ENCODE data around the gene NXF2.
"Not testable (repeated sequence)": the region's sequence is repeated elsewhere in the genome, so short reads cannot be mapped to it uniquely, and the experiment has no call there.

Gene NXF2

GRCh38 chrX:102246893-102247292, at the start of gene NXF2:
Gene NXF2, plus strand, starts transcription at chrX:102247167. Its CDS starts 59,912 bp downstream, at chrX:102307079.
- not testable (repeated sequence) for DNase-seq (ENCODE audit: low read depth, low spot score); H3K9ac ChIP-seq (ENCODE audit: insufficient read length, low read depth); H3K4me1 ChIP-seq (ENCODE audit: insufficient read depth, insufficient read length); H3K27me3 ChIP-seq (ENCODE audit: insufficient read depth, insufficient read length); H3K4me3 ChIP-seq (ENCODE audit: insufficient read length, low read depth); H3K9me3 ChIP-seq (ENCODE audit: insufficient read depth, low read length); H3K36me3 ChIP-seq (ENCODE audit: insufficient read depth, insufficient read length, low read length)

GRCh38 chrX:102207940-102208339, 39.0 kb upstream of the NXF2 start:
- not testable (repeated sequence) for H3K9ac ChIP-seq (ENCODE audit: insufficient read length, low read depth); H3K4me3 ChIP-seq (ENCODE audit: insufficient read length, low read depth); DNase-seq (ENCODE audit: low read depth, low spot score); H3K36me3 ChIP-seq (ENCODE audit: insufficient read depth, insufficient read length, low read length); H3K27me3 ChIP-seq (ENCODE audit: insufficient read depth, insufficient read length); H3K4me1 ChIP-seq (ENCODE audit: insufficient read depth, insufficient read length); H3K9me3 ChIP-seq (ENCODE audit: insufficient read depth, low read length)

GRCh38 chrX:102214986-102215385, 32.0 kb upstream of the NXF2 start, which contains the start of gene TCP11X1:
Gene TCP11X1, plus strand, starts transcription at chrX:102215301.
- H3K9me3 ChIP-seq (ENCODE audit: insufficient read depth, low read length); H3K4me3 ChIP-seq (ENCODE audit: insufficient read length, low read depth); H3K9ac ChIP-seq (ENCODE audit: insufficient read length, low read depth): not testable (repeated sequence)

GRCh38 chrX:102216497-102216896, 30.5 kb upstream of the NXF2 start:
- H3K36me3 ChIP-seq (ENCODE audit: insufficient read depth, insufficient read length, low read length); H3K9ac ChIP-seq (ENCODE audit: insufficient read length, low read depth); DNase-seq (ENCODE audit: low read depth, low spot score); H3K27me3 ChIP-seq (ENCODE audit: insufficient read depth, insufficient read length); H3K9me3 ChIP-seq (ENCODE audit: insufficient read depth, low read length); H3K4me3 ChIP-seq (ENCODE audit: insufficient read length, low read depth); H3K4me1 ChIP-seq (ENCODE audit: insufficient read depth, insufficient read length): not testable (repeated sequence)

More at GRCh38 chrX:102214986-102215385, 32.0 kb upstream of the NXF2 start, which contains the start of gene TCP11X1:
- not testable (repeated sequence) for H3K36me3 ChIP-seq (ENCODE audit: insufficient read depth, insufficient read length, low read length); DNase-seq (ENCODE audit: low read depth, low spot score); H3K4me1 ChIP-seq (ENCODE audit: insufficient read depth, insufficient read length); H3K27me3 ChIP-seq (ENCODE audit: insufficient read depth, insufficient read length)

- not testable (repeated sequence) for H3K4me3 ChIP-seq (ENCODE audit: insufficient read length, low read depth); H3K9me3 ChIP-seq (ENCODE audit: insufficient read depth, low read length); H3K36me3 ChIP-seq (ENCODE audit: insufficient read depth, insufficient read length, low read length); H3K4me1 ChIP-seq (ENCODE audit: insufficient read depth, insufficient read length); H3K27me3 ChIP-seq (ENCODE audit: insufficient read depth, insufficient read length); H3K9ac ChIP-seq (ENCODE audit: insufficient read length, low read depth); DNase-seq (ENCODE audit: low read depth, low spot score)
Observed at GRCh38 chrX:102235678-102236077, 11.3 kb upstream of the NXF2 start.

GRCh38 chrX:102240265-102240664, 6.7 kb upstream of the NXF2 start:
- H3K4me3 ChIP-seq (ENCODE audit: insufficient read length, low read depth); H3K36me3 ChIP-seq (ENCODE audit: insufficient read depth, insufficient read length, low read length): not testable (repeated sequence)

DNA sequence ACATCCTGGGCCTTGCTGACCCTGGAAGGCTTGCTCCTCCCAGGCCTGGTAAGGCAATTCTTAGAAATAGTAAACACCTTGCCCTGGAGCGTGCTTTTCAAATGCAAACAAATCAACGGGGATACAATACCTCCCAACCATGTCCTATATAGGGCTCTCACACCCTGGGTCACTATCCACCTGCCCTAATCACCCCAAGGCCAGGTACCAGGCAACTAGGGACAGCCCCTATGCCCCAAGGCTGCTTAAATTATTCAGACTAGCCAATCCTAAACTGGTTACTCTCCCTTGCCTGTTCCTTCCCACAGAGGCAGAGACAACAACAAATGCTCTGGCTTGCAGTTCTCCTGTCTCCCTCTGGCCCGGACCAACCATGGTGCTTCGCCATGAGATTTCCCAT, 25.3 kb downstream of the NXF2 start:
- H3K4me3 ChIP-seq (ENCODE audit: insufficient read length, low read depth); H3K36me3 ChIP-seq (ENCODE audit: insufficient read depth, insufficient read length, low read length); H3K9me3 ChIP-seq (ENCODE audit: insufficient read depth, low read length); DNase-seq (ENCODE audit: low read depth, low spot score); H3K9ac ChIP-seq (ENCODE audit: insufficient read length, low read depth); H3K27me3 ChIP-seq (ENCODE audit: insufficient read depth, insufficient read length); H3K4me1 ChIP-seq (ENCODE audit: insufficient read depth, insufficient read length): not testable (repeated sequence)

More at GRCh38 chrX:102240265-102240664, 6.7 kb upstream of the NXF2 start:
- H3K9ac ChIP-seq (ENCODE audit: insufficient read length, low read depth); DNase-seq (ENCODE audit: low read depth, low spot score); H3K4me1 ChIP-seq (ENCODE audit: insufficient read depth, insufficient read length); H3K9me3 ChIP-seq (ENCODE audit: insufficient read depth, low read length); H3K27me3 ChIP-seq (ENCODE audit: insufficient read depth, insufficient read length): not testable (repeated sequence)

- no peak for DNase-seq (ENCODE audit: low read depth, low spot score)
- Histone ChIP-seq H3K27me3 (ENCODE audit: insufficient read depth, insufficient read length) (no peaks in the 10 kb centered on the region), H3K4me3 (ENCODE audit: insufficient read length, low read depth) (no peak overlapping the region), H3K4me1 (ENCODE audit: insufficient read depth, insufficient read length) (no peaks in the 10 kb centered on the region), H3K36me3 (ENCODE audit: insufficient read depth, insufficient read length, low read length) (no peaks in the 10 kb centered on the region), H3K9me3 (ENCODE audit: insufficient read depth, low read length) (no peaks in the 10 kb centered on the region), H3K9ac (ENCODE audit: insufficient read length, low read depth) (no peak overlapping the region)
- TF ChIP-seq ZNF274 (IDR thresholded peaks at IDR 0.05; ENCODE audit: low read depth, low read length) (no peak), SUZ12 (IDR thresholded peaks at IDR 0.05; ENCODE audit: extremely low read depth, insufficient read depth, insufficient read length) (no peak), YY1 (IDR thresholded peaks at IDR 0.05; ENCODE audit: insufficient read depth, insufficient read length) (no peak)
Observed at GRCh38 chrX:102338162-102338561, 91.2 kb downstream of the NXF2 start.

Data from NT2/D1 (cell line).